Spleen (tissue), 7 donors: Measurements from ENCODE around the gene ADRA2A.

Experiments
- POLR2A ChIP-seq, 3 donors: fragments of 450-650 bp; IDR thresholded peaks; one replicate each; pipeline ENCODE4 v1.5.1; 2017; ENCODE audit warnings: antibody characterized with exemption in 3 of 3, mild to moderate bottlenecking in 1 of 3
- POLR2AphosphoS5 ChIP-seq, 3 donors: sonication (generic); formaldehyde crosslinking; IDR thresholded peaks; one replicate each; pipeline ENCODE4 v1.5.1; 2017; ENCODE audit warnings: antibody characterized with exemption in 3 of 3
- TF ChIP-seq, protein P1 (sequence below), 11 experiments: fragments of 200-600 bp in 7 of 11; fragments of 450-650 bp in 4 of 11; sonication (generic) in 4 of 11; IDR thresholded peaks in 8 of 11; conservative IDR thresholded peaks in 3 of 11; 1 replicate in 7 of 11; 2 replicates in 4 of 11; pipeline versions ENCODE4 v1.4.0 to v1.8.0; 2016 to 2021; ENCODE audit warnings: antibody characterized with exemption in 11 of 11, inconsistent platforms in 4 of 11, mild to moderate bottlenecking in 1 of 11
- donor health status: DM: no; HTN: no; CAD: no; lungs with moderate emphysema.
- donor health status: DM: no; HTN: no; CAD: no.
- donor health status: DM: no; HTN: no; CAD: no.

DNA sequence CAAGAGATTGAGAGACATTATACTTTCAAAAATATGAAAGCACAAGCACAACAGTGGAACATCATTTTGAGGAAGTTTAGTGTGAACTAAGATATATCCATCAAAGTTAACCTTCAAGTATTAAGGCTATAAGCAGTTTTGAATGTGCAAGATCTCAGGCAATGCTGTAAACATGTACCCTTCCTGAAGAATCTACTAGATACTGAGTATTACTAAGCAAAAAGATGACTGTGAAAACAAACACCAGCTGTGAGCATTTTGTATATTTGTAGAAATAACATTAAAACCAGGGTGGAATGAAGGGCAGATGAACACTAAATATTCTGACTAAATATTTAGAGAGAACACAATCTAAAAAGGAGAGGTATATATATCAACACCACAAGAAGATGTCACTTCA is 41.3 kb upstream of the ADRA2A start:
- TF ChIP-seq, protein P1, sequence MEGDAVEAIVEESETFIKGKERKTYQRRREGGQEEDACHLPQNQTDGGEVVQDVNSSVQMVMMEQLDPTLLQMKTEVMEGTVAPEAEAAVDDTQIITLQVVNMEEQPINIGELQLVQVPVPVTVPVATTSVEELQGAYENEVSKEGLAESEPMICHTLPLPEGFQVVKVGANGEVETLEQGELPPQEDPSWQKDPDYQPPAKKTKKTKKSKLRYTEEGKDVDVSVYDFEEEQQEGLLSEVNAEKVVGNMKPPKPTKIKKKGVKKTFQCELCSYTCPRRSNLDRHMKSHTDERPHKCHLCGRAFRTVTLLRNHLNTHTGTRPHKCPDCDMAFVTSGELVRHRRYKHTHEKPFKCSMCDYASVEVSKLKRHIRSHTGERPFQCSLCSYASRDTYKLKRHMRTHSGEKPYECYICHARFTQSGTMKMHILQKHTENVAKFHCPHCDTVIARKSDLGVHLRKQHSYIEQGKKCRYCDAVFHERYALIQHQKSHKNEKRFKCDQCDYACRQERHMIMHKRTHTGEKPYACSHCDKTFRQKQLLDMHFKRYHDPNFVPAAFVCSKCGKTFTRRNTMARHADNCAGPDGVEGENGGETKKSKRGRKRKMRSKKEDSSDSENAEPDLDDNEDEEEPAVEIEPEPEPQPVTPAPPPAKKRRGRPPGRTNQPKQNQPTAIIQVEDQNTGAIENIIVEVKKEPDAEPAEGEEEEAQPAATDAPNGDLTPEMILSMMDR (IDR thresholded peaks at IDR 0.05 in 8 of 11, conservative IDR thresholded peaks at IDR 0.05 in 3 of 11) = no peak
- TF ChIP-seq POLR2A (IDR thresholded peaks at IDR 0.05) (no peak), POLR2AphosphoS5 (IDR thresholded peaks at IDR 0.05) (no peak)
